Measurements from ENCODE around the gene G3BP1.
"Not testable (repeated sequence)": the region's sequence is repeated elsewhere in the genome, so short reads cannot be mapped to it uniquely, and the experiment has no call there.

The G3BP1 gene

DNA sequence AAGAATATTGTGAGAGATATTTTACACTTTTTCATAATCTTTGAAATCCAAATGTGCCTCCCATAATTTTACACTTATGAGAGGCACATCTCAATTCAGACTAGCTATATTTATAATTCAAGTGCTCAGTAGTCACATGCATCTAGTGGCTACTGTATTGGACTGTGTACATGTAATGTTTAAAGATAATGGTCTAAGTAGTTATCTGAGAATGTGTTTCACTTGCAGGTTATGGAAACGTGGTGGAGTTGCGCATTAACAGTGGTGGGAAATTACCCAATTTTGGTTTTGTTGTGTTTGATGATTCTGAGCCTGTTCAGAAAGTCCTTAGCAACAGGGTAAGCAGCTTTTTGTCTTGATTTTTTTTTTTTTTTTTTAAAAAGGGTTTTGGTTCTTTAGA is 28.8 kb downstream of the G3BP1 start:
- DNase-seq, result no peak

DNA sequence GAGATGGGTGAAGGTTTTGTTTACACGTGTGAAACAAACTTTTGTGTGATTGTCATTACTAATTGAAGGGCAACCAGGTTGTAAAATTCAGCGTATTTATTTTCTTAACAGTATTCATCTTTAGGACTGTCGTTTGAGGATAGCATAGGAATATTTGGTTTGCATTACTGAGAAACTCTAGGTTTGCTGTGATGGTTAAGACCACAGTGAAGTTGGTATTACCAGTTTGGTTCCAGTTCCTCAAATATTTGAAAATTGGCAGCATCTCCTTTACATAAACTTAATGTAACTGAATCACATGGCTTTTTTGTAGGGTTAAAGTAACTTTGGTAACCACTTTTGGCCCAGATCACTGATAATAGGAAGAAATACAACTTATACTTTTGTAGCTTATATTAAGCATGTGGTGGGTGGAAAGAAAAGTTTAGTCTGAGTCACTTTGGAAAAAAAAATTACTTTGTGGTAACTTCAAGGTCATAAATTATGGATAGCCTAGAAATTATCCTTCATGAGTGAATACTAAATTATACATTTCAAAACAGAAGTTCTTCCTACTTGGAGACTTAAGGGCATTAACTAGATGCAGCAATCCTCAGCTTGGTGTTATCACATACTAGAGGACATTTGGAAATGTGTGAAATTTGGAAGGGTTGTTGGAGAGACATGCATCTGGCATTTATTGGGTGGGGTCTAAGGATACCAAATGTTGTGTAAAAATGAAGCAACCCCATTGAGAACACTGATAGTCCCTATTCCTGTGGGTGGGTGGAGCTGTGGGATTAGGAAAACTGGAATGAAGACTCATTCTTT is 33.9 kb downstream of the G3BP1 start:
- no peak for DNase-seq

DNA sequence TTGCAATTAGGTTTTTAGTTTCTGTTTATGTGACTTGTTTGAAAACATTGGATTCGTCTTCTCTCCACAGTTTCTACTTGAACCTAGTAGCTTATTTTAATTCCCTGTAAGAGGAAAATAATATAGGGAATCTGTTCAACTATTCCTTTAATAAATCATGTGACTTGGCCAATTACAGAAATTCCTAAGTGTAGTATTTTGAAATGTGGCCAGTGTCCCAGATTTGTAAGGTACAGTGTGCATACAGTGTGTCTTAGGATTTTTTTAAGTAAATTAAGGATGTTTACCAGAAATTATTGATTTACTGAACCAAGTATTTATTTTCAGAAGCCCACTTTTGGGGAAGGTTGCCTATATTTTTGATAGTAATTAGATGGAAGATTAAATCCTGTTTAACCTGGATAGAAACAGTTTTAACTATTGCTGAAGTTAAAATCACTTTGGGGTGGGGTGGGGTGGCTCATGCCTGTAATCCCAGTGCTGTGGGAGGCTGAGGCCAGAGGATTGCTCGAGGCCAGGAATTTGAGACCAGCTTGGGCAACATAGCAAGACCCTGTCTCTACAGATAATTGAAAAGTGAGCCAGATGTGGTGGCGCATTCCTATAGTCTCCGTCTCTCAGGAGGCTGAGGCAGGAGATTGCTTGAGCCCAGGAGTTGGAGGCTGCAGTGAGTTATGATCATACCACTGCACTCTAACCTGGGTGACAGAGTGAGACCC is 36.9 kb downstream of the G3BP1 start:
- no peak for DNase-seq

DNA sequence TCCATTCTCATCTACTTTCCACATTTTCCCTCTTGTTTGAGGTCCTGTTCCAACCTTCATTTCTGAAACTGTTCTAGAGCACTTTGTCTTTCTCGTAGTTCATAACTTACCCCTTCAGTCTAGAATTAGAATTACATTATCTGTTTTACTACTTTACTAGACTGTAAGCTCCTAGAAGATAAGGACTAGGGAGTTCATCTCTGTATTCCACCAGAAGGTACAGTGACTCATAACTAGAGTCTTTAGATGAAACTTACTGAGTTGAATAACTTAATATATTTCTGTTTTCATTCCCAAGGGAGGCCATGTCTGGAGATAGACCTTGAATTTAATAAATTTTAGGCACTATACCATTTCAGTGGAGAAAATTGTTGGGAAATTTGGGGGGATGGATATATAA is 38.7 kb downstream of the G3BP1 start:
- no peak for DNase-seq

DNA sequence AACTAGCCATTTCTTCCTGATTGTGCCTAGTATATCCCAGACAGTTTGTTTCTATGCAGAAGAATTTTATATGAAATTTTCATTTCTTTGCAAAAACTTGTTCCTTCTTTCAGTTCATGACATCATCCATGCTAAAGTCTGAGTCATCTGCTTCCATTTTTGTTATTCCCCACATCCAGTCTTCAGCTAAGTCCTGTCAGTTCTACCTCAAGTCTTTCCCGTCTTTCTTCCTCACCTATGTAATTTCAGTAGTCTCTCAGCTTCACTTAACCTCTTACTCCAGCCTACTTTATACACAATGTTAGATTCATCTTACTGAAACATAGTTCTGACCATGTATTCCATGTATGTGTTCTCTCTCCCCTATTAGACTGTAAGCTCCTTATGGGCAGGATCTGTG is 39.1 kb downstream of the G3BP1 start:
- DNase-seq, result no peak

DNA sequence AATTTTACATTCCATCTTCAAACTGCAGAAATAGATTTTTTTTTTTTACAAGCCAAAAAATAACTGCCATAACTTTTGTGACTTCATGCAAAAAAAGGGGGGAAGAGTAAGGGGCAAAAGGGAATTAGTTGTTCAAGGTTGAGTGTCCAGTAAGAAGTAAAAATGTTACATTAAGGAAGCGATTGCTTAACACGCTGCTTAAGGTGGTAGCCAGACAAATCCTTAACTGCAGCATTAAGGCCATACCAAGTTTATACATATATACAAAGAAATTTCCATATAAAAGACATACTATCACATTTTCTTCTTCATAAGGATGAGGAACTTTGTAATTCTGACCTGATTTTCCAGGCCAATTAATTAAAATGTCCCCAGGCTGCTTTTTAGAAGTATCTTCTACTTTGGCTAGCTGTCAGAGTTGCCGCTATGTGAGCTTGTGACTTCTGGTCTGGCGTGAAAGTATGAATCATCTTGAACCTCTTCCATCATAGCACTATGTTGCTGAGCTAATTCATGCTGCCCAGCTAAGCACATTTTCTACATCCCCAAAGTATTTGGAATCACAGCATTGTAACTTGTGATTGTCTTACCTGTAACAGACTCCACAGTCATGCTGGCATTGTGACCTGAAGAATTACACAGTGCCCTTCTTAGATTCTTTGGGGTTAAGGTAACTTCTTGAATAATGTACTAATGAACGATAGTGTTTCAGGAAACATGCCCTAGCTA is 40.0 kb downstream of the G3BP1 start:
- DNase-seq, result no peak

DNA sequence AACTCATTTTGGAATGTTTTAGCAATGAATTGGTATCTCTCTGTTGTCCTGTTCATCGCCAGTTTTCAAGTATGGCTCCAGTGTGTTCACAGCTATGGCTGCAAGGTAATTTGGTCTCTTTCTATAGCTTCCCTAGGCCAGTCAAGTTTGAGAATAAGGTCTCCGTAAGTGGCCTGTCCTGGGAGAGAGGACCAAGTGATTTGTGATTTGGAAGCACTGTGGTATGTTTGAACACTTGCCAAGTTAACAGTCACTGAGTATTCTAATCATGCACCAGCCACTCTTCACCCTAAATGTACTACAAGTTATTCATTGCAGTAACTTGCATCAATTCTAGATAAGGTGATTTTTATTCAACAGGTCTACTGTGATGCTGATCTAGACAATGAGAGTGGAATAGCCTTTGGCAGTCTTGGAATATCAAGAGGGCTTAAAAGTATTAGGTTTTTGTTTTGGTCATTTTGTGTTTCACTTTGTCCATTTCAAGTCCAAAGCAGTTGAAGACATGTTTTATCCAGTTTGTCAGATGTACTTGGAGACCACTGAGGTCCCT is 41.1 kb downstream of the G3BP1 start:
- no peak for DNase-seq

DNA sequence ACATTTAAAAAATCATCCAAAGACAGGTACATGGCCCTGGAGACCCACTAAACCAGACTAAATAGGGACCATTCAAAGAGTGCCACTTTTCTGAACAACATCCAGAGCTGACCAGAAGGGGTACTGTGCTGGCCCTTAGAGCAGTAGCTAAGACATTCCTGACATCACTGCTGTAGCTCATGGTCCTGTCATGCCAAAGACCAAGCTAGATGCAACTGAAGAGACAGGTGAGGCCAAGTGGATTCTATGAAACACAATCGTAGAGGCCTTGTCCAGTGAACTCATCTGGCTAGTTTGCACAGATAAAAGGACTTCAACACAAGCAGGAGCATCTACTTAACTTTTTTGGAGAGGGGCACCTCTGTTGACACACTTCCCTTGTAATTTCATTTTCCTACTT is 43.3 kb downstream of the G3BP1 start:
- no peak for DNase-seq

DNA sequence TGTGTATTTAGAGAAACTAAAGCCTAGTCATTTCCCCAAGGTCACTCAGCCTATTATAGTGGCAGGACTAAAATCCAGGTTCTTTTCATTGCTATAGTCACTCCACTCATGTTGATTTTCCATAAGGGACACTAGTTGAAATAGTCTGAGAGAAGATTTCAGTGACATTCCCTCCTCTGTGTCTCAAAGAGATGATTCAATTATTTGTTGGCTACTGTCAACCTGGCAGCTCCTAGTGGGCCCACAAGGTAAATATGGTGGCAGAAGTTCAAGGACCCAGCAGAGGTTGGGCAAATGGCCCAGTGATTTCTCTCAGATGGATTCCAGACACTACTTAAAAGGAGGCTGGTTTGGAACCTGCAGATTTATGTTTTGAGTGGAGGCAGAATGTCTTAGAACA is 48.1 kb downstream of the G3BP1 start:
- no peak for DNase-seq

DNA sequence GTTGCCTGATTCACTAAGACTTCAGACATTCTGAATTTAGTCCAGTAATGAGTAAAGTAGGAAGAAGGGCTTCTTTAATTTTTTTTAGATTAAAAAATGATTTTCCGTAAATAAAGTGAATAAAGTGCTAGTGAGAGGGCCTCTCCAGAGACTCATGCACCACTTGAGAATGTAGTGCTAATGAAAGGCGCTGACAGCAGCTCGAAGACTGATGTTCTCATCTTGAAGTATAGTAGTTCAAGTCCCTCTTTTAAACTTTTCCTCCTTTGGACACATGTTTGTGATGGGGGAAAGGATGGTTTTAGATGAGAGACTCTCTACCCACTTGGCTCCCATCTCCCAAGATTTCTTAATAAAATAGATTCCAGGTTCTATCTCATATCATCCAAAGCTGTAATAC is 48.5 kb downstream of the G3BP1 start:
- no peak for DNase-seq

DNA sequence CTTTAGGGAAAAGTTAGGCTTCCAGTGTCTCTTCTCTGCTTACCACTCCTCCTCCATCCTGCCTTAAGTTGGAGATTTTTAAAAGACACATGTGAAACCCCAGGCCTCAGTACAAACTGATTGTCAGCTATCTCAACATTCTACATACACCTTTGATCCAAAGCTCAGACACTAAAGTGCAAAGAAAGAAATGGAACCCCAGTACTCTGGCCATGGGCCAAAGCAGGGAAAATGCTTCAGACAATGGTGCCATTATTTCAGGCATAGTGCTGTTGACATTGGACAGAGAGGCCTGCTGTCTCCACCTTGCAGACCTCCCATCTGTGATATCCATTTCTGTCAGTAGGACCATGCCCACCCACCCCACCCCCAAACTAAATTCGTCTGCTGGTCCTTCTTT is 49.1 kb downstream of the G3BP1 start:
- DNase-seq, result no peak

DNA sequence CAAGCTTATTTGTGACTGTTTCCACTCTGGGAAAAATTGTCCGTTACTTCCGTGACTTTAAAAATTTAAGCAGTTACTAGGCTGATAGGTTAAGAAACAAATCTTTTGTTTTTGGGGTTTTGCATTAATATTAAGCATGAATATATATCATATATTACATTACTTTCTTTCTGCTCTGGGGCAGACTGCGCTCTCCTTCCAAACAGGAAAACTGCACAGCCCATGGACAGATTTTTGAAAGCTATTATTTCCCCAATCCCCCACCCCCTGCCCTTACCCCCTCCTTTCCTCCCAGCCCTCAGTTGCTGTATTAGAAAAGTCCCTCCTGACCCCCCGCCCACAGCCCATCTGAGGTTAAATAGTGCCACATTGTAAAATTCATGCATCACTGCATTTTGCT is 50.4 kb downstream of the G3BP1 start:
- no peak for DNase-seq

DNA sequence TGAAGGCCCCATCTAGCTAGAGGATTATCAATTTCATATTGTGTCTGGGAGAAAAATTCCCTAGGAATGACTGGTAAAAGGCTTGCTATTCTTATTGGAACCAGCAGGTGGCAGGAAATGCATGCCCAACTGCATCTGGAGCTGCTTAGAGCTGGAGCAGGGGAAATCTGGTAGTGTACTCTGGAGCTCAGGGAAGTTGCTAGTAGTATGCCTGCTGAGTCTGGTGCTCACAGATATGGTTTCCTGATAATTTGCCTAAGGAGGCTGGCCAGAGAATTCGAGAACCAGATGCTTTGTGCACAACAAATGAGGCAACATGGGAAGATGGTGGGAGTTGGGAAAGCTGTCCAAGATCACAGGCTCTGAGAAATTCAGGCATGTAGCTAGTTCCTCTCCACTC is 53.7 kb downstream of the G3BP1 start:
- DNase-seq, result peak; percentile 34

DNA sequence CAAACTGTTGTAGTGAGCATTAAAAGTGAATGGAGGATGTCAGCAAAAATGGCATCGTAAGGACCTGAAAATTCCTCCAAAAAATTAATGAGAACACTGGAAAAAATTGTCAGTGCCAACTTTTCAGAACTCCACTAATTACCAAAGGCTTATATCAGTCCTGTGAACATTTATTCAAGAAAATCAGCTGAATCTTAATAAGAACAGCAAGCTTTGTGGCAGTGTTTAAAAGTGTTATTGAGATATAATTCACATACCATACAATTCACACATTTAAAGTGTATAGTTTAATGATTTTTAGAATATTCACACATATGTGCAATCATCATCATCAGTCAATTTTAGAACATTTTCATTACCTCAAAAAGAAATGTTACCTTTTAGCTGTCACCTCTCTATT is 57.6 kb downstream of the G3BP1 start:
- DNase-seq, result no peak

DNA sequence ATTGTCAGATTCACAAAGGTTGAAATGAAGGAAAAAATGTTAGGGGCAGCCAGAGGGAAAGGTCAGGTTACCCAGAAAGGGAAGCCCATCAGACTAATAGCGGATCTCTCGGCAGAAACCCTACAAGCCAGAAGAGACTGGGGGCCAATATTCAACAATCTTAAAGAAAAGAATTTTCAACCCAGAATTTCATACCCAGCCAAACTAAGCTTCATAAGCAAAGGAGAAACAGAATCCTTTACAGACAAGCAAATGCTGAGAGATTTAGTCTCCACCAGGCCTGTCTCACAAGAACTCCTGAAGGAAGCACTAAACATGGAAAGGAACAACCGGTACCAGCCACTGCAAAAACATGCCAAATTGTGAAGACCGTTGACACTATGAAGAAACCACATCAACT is 61.1 kb downstream of the G3BP1 start:
- not testable (repeated sequence) for DNase-seq

DNA sequence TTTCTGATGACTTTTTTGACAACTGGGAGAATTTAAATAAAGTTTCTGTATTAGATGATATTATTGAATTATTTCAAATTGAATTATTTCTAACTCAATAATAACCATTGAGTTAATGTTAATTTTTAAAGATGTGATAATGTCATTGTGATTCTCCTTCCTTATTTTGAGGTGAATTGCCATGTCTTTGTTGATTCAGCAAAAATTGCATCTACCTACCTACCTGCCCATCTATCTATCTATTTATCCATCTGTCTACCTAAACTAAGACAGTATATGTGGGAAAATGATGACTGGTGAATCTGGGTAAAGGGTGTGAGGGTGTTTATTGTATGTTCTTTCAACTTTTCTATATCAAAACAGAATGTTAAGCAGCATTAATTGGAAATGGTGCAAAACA is 75.0 kb downstream of the G3BP1 start:
- DNase-seq, result no peak

DNA sequence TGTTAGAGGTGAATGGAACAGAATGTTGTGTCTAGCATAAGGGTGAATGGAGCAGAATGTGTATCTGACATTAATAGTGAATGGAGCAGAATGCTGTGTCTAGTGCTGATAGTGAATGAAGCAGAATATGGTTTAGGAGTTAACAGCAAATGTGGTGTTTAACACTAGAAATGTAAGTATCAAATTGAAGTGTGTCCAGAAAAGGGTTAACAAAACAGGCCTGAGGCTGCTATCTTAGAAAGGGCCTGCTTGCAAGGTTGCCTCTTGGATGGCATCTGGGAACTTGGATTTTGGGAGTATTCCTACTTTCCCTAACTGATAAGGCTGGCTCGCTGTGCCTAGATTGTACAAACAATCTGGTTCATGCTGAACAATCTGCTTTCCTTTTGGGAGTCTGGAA is 76.1 kb downstream of the G3BP1 start:
- DNase-seq, result no peak

DNA sequence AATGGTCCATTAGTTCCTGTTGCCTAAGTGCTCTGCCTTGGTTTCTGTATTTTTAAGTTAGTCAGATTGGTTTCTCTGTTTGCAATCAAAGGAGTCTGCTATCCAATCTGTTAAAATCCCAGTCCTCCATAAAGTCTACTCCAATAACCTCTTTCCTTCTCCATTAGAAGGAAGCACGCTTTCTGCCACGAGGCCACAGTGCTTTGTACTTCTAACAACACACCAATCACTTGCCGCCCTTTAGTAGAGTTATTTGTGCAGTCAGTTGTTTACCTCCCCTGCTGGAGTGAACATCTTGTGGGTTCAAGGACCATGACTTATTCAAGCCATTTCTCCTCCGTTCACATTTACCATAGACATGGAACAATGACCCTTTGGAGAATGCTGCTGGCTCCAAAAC is 83.9 kb downstream of the G3BP1 start:
- DNase-seq, result no peak

DNA sequence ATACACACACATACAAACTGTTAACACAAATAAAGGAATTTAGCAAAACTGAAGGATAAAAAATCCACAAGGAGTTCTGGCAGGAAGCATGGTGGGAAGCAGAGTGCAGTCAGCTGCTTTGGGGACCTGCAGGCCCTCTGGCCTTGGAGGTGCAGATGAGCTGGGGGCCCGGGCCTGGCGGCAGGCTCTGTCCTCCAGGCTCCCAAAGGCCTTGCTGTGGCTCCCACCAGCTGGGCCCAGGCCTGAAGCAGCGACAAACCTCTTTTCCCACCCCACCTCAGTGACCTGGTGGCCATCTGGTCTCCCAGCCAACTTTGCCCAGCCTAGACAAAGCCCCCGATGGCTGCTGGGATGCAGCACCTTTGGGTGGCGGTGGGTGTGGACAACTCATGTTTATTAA is 85.1 kb downstream of the G3BP1 start:
- DNase-seq, result no peak

DNA sequence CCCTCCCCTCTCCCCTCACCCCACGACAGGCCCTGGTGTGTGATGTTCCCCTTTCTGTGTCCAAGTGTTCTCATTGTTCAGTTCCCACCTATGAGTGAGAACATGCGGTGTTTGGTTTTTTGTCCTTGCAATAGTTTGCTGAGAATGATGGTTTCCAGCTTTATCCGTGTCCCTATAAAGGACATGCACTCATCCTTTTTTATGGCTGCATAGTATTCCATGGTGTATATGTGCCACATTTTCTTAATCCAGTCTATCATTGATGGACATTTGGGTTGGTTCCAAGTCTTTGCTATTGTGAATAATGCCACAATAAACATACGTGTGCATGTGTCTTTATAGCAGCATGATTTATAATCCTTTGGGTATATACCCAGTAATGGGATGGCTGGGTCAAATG is 89.1 kb downstream of the G3BP1 start:
- DNase-seq, result not testable (repeated sequence)
